ENCODE results near the gene LMF1.

Gene LMF1

GRCh38 chr16:873243-873661, 97.5 kb downstream of the LMF1 start:
- Histone ChIP-seq H3K27ac (no peak overlapping the region), H3K79me2 (ENCODE audit: insufficient read depth, low read depth) (no peaks in the 10 kb centered on the region), H3K9ac (no peak overlapping the region), H3K4me2 (no peak overlapping the region), H3K27me3 (ENCODE audit: insufficient read depth, low read depth) (peaks cover 54% of the 10 kb centered on the region), H2AFZ (ENCODE audit: low read depth) (no peak overlapping the region), H3K36me3 (ENCODE audit: insufficient read depth) (no peaks in the 10 kb centered on the region), H3K4me1 (ENCODE audit: low read depth, poor library complexity, severe bottlenecking) (no peaks in the 10 kb centered on the region), H3K4me3 (IDR thresholded peaks at IDR 0.05; ENCODE audit: insufficient read depth, low read depth, low read length) (no peak overlapping the region), H4K20me1 (ENCODE audit: insufficient read depth) (no peaks in the 10 kb centered on the region)
- no peak for TF ChIP-seq CTCF (conservative IDR thresholded peaks at IDR 0.05; ENCODE audit: low read depth, low read length)

- no peaks in the 10 kb centered on the region for H3K36me3 ChIP-seq (ENCODE audit: insufficient read depth)
- no peaks in the 10 kb centered on the region for H3K4me1 ChIP-seq (ENCODE audit: low read depth, poor library complexity, severe bottlenecking)
- no peaks in the 10 kb centered on the region for H4K20me1 ChIP-seq (ENCODE audit: insufficient read depth)
- H3K79me2 ChIP-seq (ENCODE audit: insufficient read depth, low read depth): no peaks in the 10 kb centered on the region
- H3K9ac ChIP-seq: no peak overlapping the region
- H3K4me2 ChIP-seq: no peak overlapping the region
- no peak overlapping the region for H2AFZ ChIP-seq (ENCODE audit: low read depth)
- H3K4me3 ChIP-seq (IDR thresholded peaks at IDR 0.05; ENCODE audit: insufficient read depth, low read depth, low read length): no peak overlapping the region
- no peak for TF ChIP-seq CTCF (conservative IDR thresholded peaks at IDR 0.05; ENCODE audit: low read depth, low read length)
- no peak overlapping the region for H3K27ac ChIP-seq
- peaks cover 52% of the 10 kb centered on the region for H3K27me3 ChIP-seq (ENCODE audit: insufficient read depth, low read depth)
These were observed 98.1 kb downstream of the LMF1 start for GRCh38 chr16:872436-873242.

- Histone ChIP-seq H2AFZ (ENCODE audit: low read depth) (no peak overlapping the region), H3K9ac (no peak overlapping the region), H3K4me1 (ENCODE audit: low read depth, poor library complexity, severe bottlenecking) (no peaks in the 10 kb centered on the region), H3K4me2 (no peak overlapping the region), H3K79me2 (ENCODE audit: insufficient read depth, low read depth) (no peaks in the 10 kb centered on the region), H3K4me3 (IDR thresholded peaks at IDR 0.05; ENCODE audit: insufficient read depth, low read depth, low read length) (no peak overlapping the region), H3K27me3 (ENCODE audit: insufficient read depth, low read depth) (peaks cover 43% of the 10 kb centered on the region), H3K27ac (no peak overlapping the region), H3K36me3 (ENCODE audit: insufficient read depth) (no peaks in the 10 kb centered on the region), H4K20me1 (ENCODE audit: insufficient read depth) (no peaks in the 10 kb centered on the region)
- no peak for TF ChIP-seq CTCF (conservative IDR thresholded peaks at IDR 0.05; ENCODE audit: low read depth, low read length)
These were observed 99.0 kb downstream of the LMF1 start for GRCh38 chr16:871562-872345.

DNA sequence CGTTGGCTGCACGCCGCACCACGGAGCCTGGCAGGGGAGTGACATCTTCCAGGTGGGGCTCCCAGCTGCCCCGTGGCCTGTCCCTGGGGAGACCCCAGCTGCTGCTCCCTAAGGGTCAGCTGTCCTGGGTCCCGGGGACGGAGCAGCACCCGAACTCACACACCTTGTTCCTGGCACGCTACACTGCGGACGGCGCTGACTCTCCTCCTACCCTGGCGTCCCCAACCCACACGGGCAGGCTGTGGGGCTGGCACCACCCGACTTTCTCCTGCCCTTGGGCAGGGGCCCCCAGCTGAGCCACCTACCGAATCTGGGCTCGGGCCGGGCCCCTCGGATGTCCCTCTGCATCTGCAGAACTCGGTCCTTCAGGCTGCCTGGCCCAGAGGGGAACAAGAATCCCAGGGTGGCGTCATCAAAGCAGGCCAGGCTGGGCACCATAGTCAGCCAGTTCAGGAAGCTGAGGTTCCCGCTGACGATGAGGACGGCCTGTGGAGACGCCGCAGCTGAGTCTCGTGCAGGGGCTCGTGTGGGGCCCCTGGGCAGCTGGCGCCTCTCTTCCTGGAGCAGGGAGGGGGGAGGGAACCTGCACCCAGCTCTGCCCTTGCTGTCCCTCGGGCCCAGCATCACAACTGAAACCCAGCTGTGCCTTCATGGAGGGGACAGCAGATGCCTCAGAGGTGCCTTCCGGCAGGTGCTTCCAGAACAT, 99.8 kb downstream of the LMF1 start:
- Histone ChIP-seq H4K20me1 (ENCODE audit: insufficient read depth) (no peaks in the 10 kb centered on the region), H3K27ac (no peak overlapping the region), H2AFZ (ENCODE audit: low read depth) (no peak overlapping the region), H3K4me2 (no peak overlapping the region), H3K9ac (no peak overlapping the region), H3K36me3 (ENCODE audit: insufficient read depth) (no peaks in the 10 kb centered on the region), H3K27me3 (ENCODE audit: insufficient read depth, low read depth) (peaks cover 38% of the 10 kb centered on the region), H3K4me1 (ENCODE audit: low read depth, poor library complexity, severe bottlenecking) (no peaks in the 10 kb centered on the region), H3K79me2 (ENCODE audit: insufficient read depth, low read depth) (no peaks in the 10 kb centered on the region), H3K4me3 (IDR thresholded peaks at IDR 0.05; ENCODE audit: insufficient read depth, low read depth, low read length) (no peak overlapping the region)
- TF ChIP-seq CTCF (conservative IDR thresholded peaks at IDR 0.05; ENCODE audit: low read depth, low read length): no peak
